Keratinocyte (primary cell): ENCODE measurements around the gene ACRBP.

Experiments
- EZH2 ChIP-seq: IDR thresholded peaks from one replicate; pipeline ENCODE4 v1.6.1; 2012; ENCODE audit warnings: inconsistent platforms, mild to moderate bottlenecking, low read length, moderate library complexity
- TF ChIP-seq, protein P1 (sequence below), 3 experiments: IDR thresholded peaks in 1 of 3; conservative IDR thresholded peaks in 1 of 3; optimal IDR thresholded peaks in 1 of 3; 2 replicates in 2 of 3; 3 replicates in 1 of 3; pipeline versions ENCODE3 to v1.5.1; 2011; ENCODE audit warnings: low read length in 3 of 3, mild to moderate bottlenecking in 3 of 3, moderate library complexity in 2 of 3, control low read depth in 1 of 3, inconsistent platforms in 1 of 3; ENCODE audit not compliant: insufficient read depth in 2 of 3; ENCODE audit errors: extremely low read depth in 1 of 3

DNA sequence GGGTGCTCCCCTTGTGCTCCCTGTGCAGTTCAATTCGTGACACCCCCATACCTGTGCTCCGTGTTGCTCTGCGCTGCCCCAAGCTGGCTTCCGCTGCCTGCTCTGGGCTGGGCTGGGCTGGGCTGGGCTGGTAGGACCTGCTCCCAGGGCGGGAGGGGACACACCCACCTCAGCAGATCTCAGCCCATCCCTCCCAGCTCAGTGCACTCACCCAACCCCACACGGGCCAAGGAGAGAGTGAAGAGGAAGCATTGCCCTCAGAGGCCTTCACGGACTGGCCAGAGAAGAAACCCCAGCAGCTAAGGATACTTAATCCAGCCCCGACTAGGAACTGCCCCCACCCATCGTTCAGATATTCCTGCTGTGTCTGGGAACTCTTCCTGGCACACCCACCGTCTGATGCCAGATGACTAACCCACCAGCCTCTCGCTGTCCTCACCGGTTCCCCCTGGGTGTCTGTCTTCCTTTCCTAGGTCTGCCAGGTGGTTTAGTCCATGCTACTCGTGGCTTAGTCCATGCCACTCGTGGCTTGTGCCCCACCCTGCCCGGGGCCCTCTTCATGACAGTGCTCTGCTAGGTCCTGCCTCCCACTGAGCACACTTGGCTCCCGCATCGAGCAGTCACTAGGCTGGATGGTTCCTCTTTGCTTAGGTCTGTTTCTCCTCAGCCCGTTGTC is 11.2 kb downstream of the ACRBP start, which contains the start of gene LPAR5:
- TF ChIP-seq, protein P1, sequence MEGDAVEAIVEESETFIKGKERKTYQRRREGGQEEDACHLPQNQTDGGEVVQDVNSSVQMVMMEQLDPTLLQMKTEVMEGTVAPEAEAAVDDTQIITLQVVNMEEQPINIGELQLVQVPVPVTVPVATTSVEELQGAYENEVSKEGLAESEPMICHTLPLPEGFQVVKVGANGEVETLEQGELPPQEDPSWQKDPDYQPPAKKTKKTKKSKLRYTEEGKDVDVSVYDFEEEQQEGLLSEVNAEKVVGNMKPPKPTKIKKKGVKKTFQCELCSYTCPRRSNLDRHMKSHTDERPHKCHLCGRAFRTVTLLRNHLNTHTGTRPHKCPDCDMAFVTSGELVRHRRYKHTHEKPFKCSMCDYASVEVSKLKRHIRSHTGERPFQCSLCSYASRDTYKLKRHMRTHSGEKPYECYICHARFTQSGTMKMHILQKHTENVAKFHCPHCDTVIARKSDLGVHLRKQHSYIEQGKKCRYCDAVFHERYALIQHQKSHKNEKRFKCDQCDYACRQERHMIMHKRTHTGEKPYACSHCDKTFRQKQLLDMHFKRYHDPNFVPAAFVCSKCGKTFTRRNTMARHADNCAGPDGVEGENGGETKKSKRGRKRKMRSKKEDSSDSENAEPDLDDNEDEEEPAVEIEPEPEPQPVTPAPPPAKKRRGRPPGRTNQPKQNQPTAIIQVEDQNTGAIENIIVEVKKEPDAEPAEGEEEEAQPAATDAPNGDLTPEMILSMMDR (optimal IDR thresholded peaks at IDR 0.05 in 1 of 3, IDR thresholded peaks at IDR 0.05 in 1 of 3, conservative IDR thresholded peaks at IDR 0.05 in 1 of 3; ENCODE audit: extremely low read depth in 1 of 3, insufficient read depth in 2 of 3, low read length in 3 of 3), result no peak
- TF ChIP-seq EZH2, result no peak
